Kidney (tissue), 14 donors: Measurements from ENCODE around the gene SMIM12. TPM values are rescaled to one million over a fixed set of nuclear protein-coding genes. Genes with fewer than 3 reads are reported as not detected.

Experiments
- DNase-seq, 5 donors: peaks; one replicate each; pipeline ENCODE4 v3.0.0-alpha.2; 2013 to 2020
- FAIRE-seq: peaks from 2 replicates; lab custom pipeline; 2012; peaks lifted over from hg19 to GRCh38; lab: Jason Lieb, UNC
- H3K27ac ChIP-seq, 2 donors: one replicate each; pipeline ENCODE4 v1.7.0; 2013; ENCODE audit warnings: low read depth in 2 of 2, low read length in 2 of 2, inconsistent platforms in 1 of 2
- H3K27me3 ChIP-seq: one replicate; pipeline ENCODE4 v1.7.1; 2013; ENCODE audit warnings: low read length, inconsistent platforms; ENCODE audit not compliant: control insufficient read depth, insufficient read depth
- H3K36me3 ChIP-seq, 3 donors: one replicate each; pipeline versions ENCODE4 v1.7.0 to v1.7.1; 2013; ENCODE audit warnings: low read length in 3 of 3, control low read depth in 1 of 3, inconsistent platforms in 1 of 3; ENCODE audit not compliant: insufficient read depth in 3 of 3, control insufficient read depth in 2 of 3
- H3K4me1 ChIP-seq, 3 donors: one replicate each; pipeline versions ENCODE4 v1.7.0 to v1.7.1; 2013; ENCODE audit warnings: low read length in 3 of 3, inconsistent platforms in 1 of 3, low read depth in 1 of 3; ENCODE audit not compliant: control insufficient read depth in 2 of 3, insufficient read depth in 2 of 3
- H3K4me3 ChIP-seq, 3 donors: one replicate each; pipeline versions ENCODE4 v1.7.0 to v1.8.1; 2013; ENCODE audit warnings: low read length in 3 of 3, control low read depth in 1 of 3, inconsistent platforms in 1 of 3
- H3K9ac ChIP-seq, 3 donors: one replicate each; pipeline versions ENCODE4 v1.7.0 to v1.7.1; 2013; ENCODE audit warnings: low read length in 3 of 3, control low read depth in 1 of 3, inconsistent platforms in 1 of 3
- H3K9me3 ChIP-seq, 3 donors: one replicate each; pipeline versions ENCODE4 v1.7.0 to v1.7.1; 2013; ENCODE audit warnings: low read length in 3 of 3, control low read depth in 1 of 3, inconsistent platforms in 1 of 3; ENCODE audit not compliant: control insufficient read depth in 2 of 3, insufficient read depth in 1 of 3
- intact Hi-C: fragments of 100-400 bp; cut with DNase I; formaldehyde crosslinking; loops from one replicate; pipeline ENCODE4 v1.11.1; 2022
- polyA plus RNA-seq: library from polyadenylated mRNA; stranded (reverse); fragments of 350-450 nt; fragmentation: Illumina TruSeq; extraction: RNeasy Lipid Tissue Mini Kit (QIAGEN cat#74804); gene quantifications from one replicate; pipeline ENCODE4 v1.2.3, GENCODE V29; 2014; ENCODE audit warnings: low read depth, low replicate concordance; ENCODE audit not compliant: insufficient read depth
- total RNA-seq: library from RNA; stranded (reverse); fragmentation: NEBNext Ultra II Directional; extraction: Animal tissue kit (Norgen Biotek cat#: 25700); gene quantifications from one replicate; pipeline ENCODE4 v1.2.1, GENCODE V29; 2021
- TF ChIP-seq, protein P1 (sequence below): IDR thresholded peaks from 3 replicates; pipeline ENCODE4 v1.5.1; 2012; ENCODE audit warnings: mild to moderate bottlenecking, moderate library complexity, borderline replicate concordance; ENCODE audit not compliant: insufficient read depth; ENCODE audit errors: extremely low read depth
- donor health status: control.
- donor health status: control.
- donor health status: control.
- donor health status: control.
- donor health status: control.
- donor health status: DM: yes; HTN: yes; CAD: no.
- donor health status: Normal renal cell carcinoma (clear cell type).

SMIM12 gene
- total and polyA plus RNA-seq, 2 donors from 2014 or later = 49.2 to 85.9 TPM

DNA sequence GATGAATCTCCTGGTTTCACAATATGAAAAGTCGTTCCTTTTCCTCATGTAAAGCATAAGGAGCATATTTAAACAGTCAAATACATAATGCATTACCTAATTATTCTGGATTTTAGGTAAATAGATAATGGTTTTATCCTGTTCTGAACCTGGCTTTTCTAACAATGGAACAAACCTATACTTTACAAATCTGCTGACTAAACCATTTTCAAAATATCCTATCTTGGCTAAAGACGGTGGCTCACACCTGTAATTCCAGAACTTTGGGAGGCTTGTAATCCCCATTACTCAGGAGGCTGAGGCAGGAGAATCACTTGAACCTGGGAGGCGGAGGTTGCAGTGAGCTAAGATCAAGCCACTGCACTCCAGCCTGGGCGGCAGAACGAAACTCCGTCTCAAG is 2.9 kb downstream of the SMIM12 start:
- peaks cover 0 to 15% (median 9%) of the 10 kb centered on the region in 3 donors for H3K36me3 ChIP-seq
- H3K27ac ChIP-seq = no peak overlapping the region
- TF ChIP-seq, protein P1, sequence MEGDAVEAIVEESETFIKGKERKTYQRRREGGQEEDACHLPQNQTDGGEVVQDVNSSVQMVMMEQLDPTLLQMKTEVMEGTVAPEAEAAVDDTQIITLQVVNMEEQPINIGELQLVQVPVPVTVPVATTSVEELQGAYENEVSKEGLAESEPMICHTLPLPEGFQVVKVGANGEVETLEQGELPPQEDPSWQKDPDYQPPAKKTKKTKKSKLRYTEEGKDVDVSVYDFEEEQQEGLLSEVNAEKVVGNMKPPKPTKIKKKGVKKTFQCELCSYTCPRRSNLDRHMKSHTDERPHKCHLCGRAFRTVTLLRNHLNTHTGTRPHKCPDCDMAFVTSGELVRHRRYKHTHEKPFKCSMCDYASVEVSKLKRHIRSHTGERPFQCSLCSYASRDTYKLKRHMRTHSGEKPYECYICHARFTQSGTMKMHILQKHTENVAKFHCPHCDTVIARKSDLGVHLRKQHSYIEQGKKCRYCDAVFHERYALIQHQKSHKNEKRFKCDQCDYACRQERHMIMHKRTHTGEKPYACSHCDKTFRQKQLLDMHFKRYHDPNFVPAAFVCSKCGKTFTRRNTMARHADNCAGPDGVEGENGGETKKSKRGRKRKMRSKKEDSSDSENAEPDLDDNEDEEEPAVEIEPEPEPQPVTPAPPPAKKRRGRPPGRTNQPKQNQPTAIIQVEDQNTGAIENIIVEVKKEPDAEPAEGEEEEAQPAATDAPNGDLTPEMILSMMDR = no peak
- H3K4me1 ChIP-seq = peaks cover 3 to 18% (median 16%) of the 10 kb centered on the region in 3 donors
- H3K9ac ChIP-seq = no peak overlapping the region
- no peak for FAIRE-seq
- intact Hi-C loops = no loop called here
- H3K27me3 ChIP-seq = no peaks in the 10 kb centered on the region
- no peaks in the 10 kb centered on the region for H3K9me3 ChIP-seq
- no peak for DNase-seq
- H3K4me3 ChIP-seq = no peak overlapping the region

DNA sequence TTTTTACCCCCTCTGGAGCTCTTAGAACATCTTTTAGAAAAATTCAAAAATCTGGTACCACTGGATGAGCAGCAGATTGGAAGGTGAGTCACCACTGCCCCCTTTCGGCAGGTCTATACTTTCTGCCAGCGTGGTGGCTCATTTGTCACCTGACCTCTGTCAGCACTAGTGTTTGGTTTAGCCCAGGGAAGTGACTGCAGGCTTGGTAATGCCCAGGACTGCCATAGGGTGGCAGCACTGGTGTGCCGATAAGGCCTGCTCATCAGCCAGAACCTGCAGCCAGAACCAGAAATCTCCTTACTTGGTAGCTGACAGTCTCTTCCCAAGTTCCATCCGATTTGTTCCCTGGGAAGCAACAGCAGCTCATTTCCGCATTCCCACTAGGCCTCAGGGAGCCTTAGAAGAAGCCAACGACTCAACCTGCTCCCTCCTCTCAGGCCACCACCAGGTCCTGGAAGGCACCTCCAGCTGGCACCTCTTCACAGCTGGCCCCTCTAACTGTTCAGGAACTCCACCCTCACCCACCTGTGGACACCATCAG is 6.8 kb downstream of the SMIM12 start:
- Histone ChIP-seq H3K4me1 (peaks cover 0 to 20% (median 9%) of the 10 kb centered on the region in 3 donors), H3K4me3 (no peak overlapping the region), H3K36me3 (peaks cover 0 to 15% (median 9%) of the 10 kb centered on the region in 3 donors), H3K27me3 (no peaks in the 10 kb centered on the region), H3K9me3 (no peaks in the 10 kb centered on the region), H3K27ac (no peak overlapping the region), H3K9ac (no peak overlapping the region)
- TF ChIP-seq, protein P1 = peak; percentile 99
- FAIRE-seq (peak; percentile 92), DNase-seq (peak; percentile 92 to 96 (median 94))
- intact Hi-C loops = no loop called here

DNA sequence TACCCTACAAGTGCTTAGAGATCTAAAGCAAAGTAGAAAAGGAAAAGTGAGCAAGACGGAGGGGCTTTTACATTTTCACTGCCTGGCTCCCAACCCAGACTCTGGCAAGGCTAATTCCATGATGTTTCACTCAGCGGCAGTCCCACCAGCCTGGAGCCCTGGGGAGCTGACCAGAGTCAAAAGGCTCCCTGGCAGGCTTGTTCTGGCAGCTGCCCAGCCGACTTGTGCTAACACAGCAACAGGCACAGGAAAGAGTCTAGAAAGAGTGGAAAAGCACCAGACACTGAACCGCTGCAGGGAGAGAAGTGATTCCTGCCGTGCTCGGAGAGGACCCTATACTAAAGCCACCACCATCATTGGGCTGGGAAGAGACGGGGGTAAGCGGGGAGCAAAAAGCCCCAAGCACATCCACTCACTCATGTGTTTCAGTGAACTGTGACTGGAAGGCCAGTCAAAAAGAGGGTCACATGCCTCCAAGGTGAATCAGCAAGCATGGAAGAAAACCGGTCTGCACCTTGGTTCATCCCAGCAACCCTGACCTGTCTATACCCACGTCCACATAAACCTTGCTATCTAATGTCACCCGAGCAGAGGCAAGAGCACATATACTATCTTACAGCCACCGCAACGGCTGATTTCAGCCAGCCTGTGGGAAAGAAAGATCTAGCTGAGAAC is 8.0 kb downstream of the SMIM12 start:
- H3K9me3 ChIP-seq = no peaks in the 10 kb centered on the region
- TF ChIP-seq, protein P1 = no peak
- peak in 1 of 5 donors; percentile 82 for DNase-seq
- peak overlapping the region; percentile 18 to 37 for H3K27ac ChIP-seq
- peaks cover 0 to 21% (median 9%) of the 10 kb centered on the region in 3 donors for H3K4me1 ChIP-seq
- no peaks in the 10 kb centered on the region for H3K27me3 ChIP-seq
- intact Hi-C loops = no loop called here
- H3K9ac ChIP-seq = peak overlapping the region in 1 of 3 donors; percentile 8
- peaks cover 0 to 15% (median 9%) of the 10 kb centered on the region in 3 donors for H3K36me3 ChIP-seq
- H3K4me3 ChIP-seq = peak overlapping the region in 1 of 3 donors; percentile 1
- no peak for FAIRE-seq
